HepG2 (cell line): ENCODE results near the gene THADA. TPM values are rescaled to one million over a fixed set of nuclear protein-coding genes. Genes with fewer than 3 reads are reported as not detected.
A peak's percentile ranks its signal among the peaks of the same experiment; 100 is the strongest.

Experiments used
- NFYB ChIP-seq: sonication (generic); formaldehyde crosslinking; IDR thresholded peaks from 2 replicates; pipeline ENCODE4 v1.4.0; 2020; ENCODE audit warnings: missing genetic modification reagents
- PRPF4 ChIP-seq: fragments of 200-400 bp; formaldehyde crosslinking; IDR thresholded peaks from 2 replicates; pipeline ENCODE4 v1.6.1; 2016; ENCODE audit warnings: low read length, low read depth; ENCODE audit not compliant: poor library complexity, severe bottlenecking
- RCOR2 ChIP-seq: IDR thresholded peaks from 2 replicates; pipeline ENCODE4 v1.6.1; 2016; ENCODE audit warnings: missing biosample characterization, missing genetic modification reagents
- SETDB1 ChIP-seq: sonication (generic); formaldehyde crosslinking; IDR thresholded peaks from 2 replicates; pipeline ENCODE4 v1.5.1; 2020; ENCODE audit warnings: missing genetic modification reagents, mild to moderate bottlenecking, borderline replicate concordance
- SNAPC2 ChIP-seq: sonication (generic); formaldehyde crosslinking; IDR thresholded peaks from 2 replicates; pipeline ENCODE4 v1.8.1; 2022; ENCODE audit warnings: mild to moderate bottlenecking, missing genetic modification reagents
- SP5 ChIP-seq: IDR thresholded peaks from 2 replicates; pipeline ENCODE4 v1.6.1; 2016; ENCODE audit warnings: low read depth, borderline replicate concordance
- U2AF1 ChIP-seq: fragments of 200-400 bp; formaldehyde crosslinking; optimal IDR thresholded peaks from 2 replicates; pipeline ENCODE3; 2017; ENCODE audit warnings: mild to moderate bottlenecking, low read depth, low read length
- WIZ ChIP-seq: sonication (generic); formaldehyde crosslinking; IDR thresholded peaks from 2 replicates; pipeline ENCODE4 v1.5.1; 2020; ENCODE audit warnings: mild to moderate bottlenecking, missing genetic modification reagents
- ZBTB42 ChIP-seq: sonication (generic); formaldehyde crosslinking; IDR thresholded peaks from 2 replicates; pipeline ENCODE4 v1.5.0; 2020; ENCODE audit warnings: mild to moderate bottlenecking, missing genetic modification reagents
- ZFP36 ChIP-seq: fragments of 150-350 bp; IDR thresholded peaks from 2 replicates; pipeline ENCODE4 v1.6.1; 2018; ENCODE audit warnings: borderline replicate concordance, low read length, low read depth; ENCODE audit not compliant: partially characterized antibody
- ZNF264 ChIP-seq: sonication (generic); formaldehyde crosslinking; IDR thresholded peaks from 2 replicates; pipeline ENCODE4 v1.4.0; 2020; ENCODE audit warnings: missing genetic modification reagents
- ZNF326 ChIP-seq: sonication (generic); formaldehyde crosslinking; IDR thresholded peaks from 2 replicates; pipeline ENCODE4 v1.4.0; 2020; ENCODE audit warnings: missing genetic modification reagents, borderline replicate concordance
- ZNF598 ChIP-seq: sonication (generic); formaldehyde crosslinking; IDR thresholded peaks from 2 replicates; pipeline ENCODE4 v1.5.1; 2020; ENCODE audit warnings: mild to moderate bottlenecking, missing genetic modification reagents, borderline replicate concordance
- ZNF720 ChIP-seq: sonication (generic); formaldehyde crosslinking; IDR thresholded peaks from 2 replicates; pipeline ENCODE4 v1.4.0; 2020; ENCODE audit warnings: missing genetic modification reagents
- ZNF768 ChIP-seq: sonication (generic); formaldehyde crosslinking; IDR thresholded peaks from 2 replicates; pipeline ENCODE4 v1.4.0; 2020; ENCODE audit warnings: missing genetic modification reagents
- ZSCAN29 ChIP-seq: sonication (generic); formaldehyde crosslinking; conservative IDR thresholded peaks from 2 replicates; pipeline ENCODE4 v1.4.0; 2020; ENCODE audit warnings: mild to moderate bottlenecking, missing genetic modification reagents
- polyA plus RNA-seq, 8 experiments: library from polyadenylated mRNA; depleted of rRNA in 3 of 8; stranded (reverse) in 7 of 8; unstranded in 1 of 8; fragments of >200 nt; fragmentation: Illumina TruSeq in 4 of 8; extraction: Trizol in 4 of 8; gene quantifications; 2 replicates each; pipeline versions ENCODE4 v1.2.1 to v1.2.3, GENCODE V29; 2011 to 2016; ENCODE audit warnings: low read depth in 4 of 8, missing spikeins in 1 of 8, mixed read lengths in 1 of 8; ENCODE audit not compliant: insufficient read depth in 1 of 8
- total RNA-seq, 5 experiments: library from RNA; depleted of rRNA; stranded (reverse); fragments of >200 nt; fragmentation: Illumina TruSeq; extraction: Trizol; gene quantifications; 2 replicates each; pipeline ENCODE4 v1.2.3, GENCODE V29; 2016; ENCODE audit warnings: low read depth in 1 of 5
- TF ChIP-seq, protein P1 (sequence below), 2 experiments: sonication (generic) in 1 of 2; formaldehyde crosslinking in 1 of 2; IDR thresholded peaks; 2 replicates each; pipeline versions ENCODE4 v1.5.1 to v1.6.1; 2011 to 2020; ENCODE audit warnings: borderline replicate concordance in 1 of 2, low read depth in 1 of 2, low read length in 1 of 2, mild to moderate bottlenecking in 1 of 2, missing genetic modification reagents in 1 of 2, moderate library complexity in 1 of 2
- TF ChIP-seq, protein P2 (sequence below): sonication (generic); formaldehyde crosslinking; IDR thresholded peaks from 2 replicates; pipeline ENCODE4 v1.8.0; 2022; ENCODE audit warnings: mild to moderate bottlenecking, missing genetic modification reagents, moderate library complexity
- TF ChIP-seq, protein P3 (sequence below): sonication (generic); formaldehyde crosslinking; conservative IDR thresholded peaks from 2 replicates; pipeline ENCODE4 v1.5.0; 2020; ENCODE audit warnings: missing genetic modification reagents
- TF ChIP-seq, protein P4 (sequence below): sonication (generic); formaldehyde crosslinking; conservative IDR thresholded peaks from 2 replicates; pipeline ENCODE4 v1.8.0; 2022; ENCODE audit warnings: low read depth, missing genetic modification reagents
- TF ChIP-seq, protein P5 (sequence below): sonication (generic); formaldehyde crosslinking; IDR thresholded peaks from 2 replicates; pipeline ENCODE4 v1.8.0; 2022; ENCODE audit warnings: mild to moderate bottlenecking, missing genetic modification reagents, moderate library complexity
- TF ChIP-seq, protein P6 (sequence below): fragments of 450-650 bp; IDR thresholded peaks from 2 replicates; pipeline ENCODE4 v1.6.1; 2017

Gene THADA
- total and polyA plus RNA-seq, 2 of the 13 experiments (the other 11 are each of a cell fraction or from before 2014, with no cell fraction given): 12.7 to 21.7 TPM

DNA sequence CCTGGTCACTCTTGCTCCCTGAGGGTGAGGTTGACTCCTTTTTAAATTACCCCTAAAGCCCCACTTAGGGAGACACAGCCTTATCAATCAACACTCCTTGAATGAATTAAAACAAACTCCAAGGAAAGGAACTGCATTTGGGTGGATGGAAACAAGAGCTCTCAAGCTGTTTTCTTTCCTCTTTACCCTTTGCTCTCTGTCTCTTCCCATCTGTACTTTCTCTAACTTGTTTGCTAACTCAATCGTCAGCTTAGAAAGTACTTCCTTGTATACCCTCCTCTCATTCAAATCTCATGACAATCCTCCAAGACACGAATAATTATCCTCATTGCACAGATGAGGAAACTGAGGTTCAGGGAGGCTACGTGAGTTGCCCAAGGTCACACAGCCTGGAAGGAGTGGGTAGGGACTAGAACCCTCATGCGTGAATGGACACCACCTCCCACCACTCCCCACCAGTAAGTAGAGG is 402.2 kb downstream of the THADA start (continued):
- TF ChIP-seq, protein P1, sequence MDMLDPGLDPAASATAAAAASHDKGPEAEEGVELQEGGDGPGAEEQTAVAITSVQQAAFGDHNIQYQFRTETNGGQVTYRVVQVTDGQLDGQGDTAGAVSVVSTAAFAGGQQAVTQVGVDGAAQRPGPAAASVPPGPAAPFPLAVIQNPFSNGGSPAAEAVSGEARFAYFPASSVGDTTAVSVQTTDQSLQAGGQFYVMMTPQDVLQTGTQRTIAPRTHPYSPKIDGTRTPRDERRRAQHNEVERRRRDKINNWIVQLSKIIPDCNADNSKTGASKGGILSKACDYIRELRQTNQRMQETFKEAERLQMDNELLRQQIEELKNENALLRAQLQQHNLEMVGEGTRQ (IDR thresholded peaks at IDR 0.05; ENCODE audit: low read depth, low read length): no peak
- TF ChIP-seq, protein P1 (CRISPR knock-in tag; IDR thresholded peaks at IDR 0.05; ENCODE audit: borderline replicate concordance): no peak
- TF ChIP-seq NFYB (CRISPR knock-in tag): no peak
- TF ChIP-seq, protein P2, sequence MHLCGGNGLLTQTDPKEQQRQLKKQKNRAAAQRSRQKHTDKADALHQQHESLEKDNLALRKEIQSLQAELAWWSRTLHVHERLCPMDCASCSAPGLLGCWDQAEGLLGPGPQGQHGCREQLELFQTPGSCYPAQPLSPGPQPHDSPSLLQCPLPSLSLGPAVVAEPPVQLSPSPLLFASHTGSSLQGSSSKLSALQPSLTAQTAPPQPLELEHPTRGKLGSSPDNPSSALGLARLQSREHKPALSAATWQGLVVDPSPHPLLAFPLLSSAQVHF (CRISPR knock-in tag): no peak
- TF ChIP-seq RCOR2 (CRISPR knock-in tag): peak; percentile 97
- TF ChIP-seq, protein P3, sequence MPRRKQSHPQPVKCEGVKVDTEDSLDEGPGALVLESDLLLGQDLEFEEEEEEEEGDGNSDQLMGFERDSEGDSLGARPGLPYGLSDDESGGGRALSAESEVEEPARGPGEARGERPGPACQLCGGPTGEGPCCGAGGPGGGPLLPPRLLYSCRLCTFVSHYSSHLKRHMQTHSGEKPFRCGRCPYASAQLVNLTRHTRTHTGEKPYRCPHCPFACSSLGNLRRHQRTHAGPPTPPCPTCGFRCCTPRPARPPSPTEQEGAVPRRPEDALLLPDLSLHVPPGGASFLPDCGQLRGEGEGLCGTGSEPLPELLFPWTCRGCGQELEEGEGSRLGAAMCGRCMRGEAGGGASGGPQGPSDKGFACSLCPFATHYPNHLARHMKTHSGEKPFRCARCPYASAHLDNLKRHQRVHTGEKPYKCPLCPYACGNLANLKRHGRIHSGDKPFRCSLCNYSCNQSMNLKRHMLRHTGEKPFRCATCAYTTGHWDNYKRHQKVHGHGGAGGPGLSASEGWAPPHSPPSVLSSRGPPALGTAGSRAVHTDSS: no peak
- no peak for TF ChIP-seq ZNF720 (CRISPR knock-in tag)
- no peak for TF ChIP-seq ZBTB42
- TF ChIP-seq, protein P4, sequence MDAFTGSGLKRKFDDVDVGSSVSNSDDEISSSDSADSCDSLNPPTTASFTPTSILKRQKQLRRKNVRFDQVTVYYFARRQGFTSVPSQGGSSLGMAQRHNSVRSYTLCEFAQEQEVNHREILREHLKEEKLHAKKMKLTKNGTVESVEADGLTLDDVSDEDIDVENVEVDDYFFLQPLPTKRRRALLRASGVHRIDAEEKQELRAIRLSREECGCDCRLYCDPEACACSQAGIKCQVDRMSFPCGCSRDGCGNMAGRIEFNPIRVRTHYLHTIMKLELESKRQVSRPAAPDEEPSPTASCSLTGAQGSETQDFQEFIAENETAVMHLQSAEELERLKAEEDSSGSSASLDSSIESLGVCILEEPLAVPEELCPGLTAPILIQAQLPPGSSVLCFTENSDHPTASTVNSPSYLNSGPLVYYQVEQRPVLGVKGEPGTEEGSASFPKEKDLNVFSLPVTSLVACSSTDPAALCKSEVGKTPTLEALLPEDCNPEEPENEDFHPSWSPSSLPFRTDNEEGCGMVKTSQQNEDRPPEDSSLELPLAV (CRISPR knock-in tag): no peak
- TF ChIP-seq, protein P5, sequence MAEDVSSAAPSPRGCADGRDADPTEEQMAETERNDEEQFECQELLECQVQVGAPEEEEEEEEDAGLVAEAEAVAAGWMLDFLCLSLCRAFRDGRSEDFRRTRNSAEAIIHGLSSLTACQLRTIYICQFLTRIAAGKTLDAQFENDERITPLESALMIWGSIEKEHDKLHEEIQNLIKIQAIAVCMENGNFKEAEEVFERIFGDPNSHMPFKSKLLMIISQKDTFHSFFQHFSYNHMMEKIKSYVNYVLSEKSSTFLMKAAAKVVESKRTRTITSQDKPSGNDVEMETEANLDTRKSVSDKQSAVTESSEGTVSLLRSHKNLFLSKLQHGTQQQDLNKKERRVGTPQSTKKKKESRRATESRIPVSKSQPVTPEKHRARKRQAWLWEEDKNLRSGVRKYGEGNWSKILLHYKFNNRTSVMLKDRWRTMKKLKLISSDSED (CRISPR knock-in tag): no peak
- TF ChIP-seq, protein P6, sequence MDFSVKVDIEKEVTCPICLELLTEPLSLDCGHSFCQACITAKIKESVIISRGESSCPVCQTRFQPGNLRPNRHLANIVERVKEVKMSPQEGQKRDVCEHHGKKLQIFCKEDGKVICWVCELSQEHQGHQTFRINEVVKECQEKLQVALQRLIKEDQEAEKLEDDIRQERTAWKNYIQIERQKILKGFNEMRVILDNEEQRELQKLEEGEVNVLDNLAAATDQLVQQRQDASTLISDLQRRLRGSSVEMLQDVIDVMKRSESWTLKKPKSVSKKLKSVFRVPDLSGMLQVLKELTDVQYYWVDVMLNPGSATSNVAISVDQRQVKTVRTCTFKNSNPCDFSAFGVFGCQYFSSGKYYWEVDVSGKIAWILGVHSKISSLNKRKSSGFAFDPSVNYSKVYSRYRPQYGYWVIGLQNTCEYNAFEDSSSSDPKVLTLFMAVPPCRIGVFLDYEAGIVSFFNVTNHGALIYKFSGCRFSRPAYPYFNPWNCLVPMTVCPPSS: no peak
- no peak for TF ChIP-seq SETDB1 (CRISPR knock-in tag)
- TF ChIP-seq ZNF264 (CRISPR knock-in tag): no peak
- no peak; the same call in 1 of the 2 replicates for TF ChIP-seq ZNF326 (CRISPR knock-in tag)
- TF ChIP-seq ZNF598 (CRISPR knock-in tag): no peak
- no peak for TF ChIP-seq SP5 (CRISPR knock-in tag)
- no peak; the same call in none of the 2 replicates for TF ChIP-seq ZSCAN29 (CRISPR knock-in tag)
- TF ChIP-seq ZNF768 (CRISPR knock-in tag): peak; percentile 93; the same call in 1 of the 2 replicates
- no peak for TF ChIP-seq SNAPC2
- no peak for TF ChIP-seq PRPF4
- no peak for TF ChIP-seq U2AF1
- peak; percentile 61 for TF ChIP-seq ZFP36
- no peak for TF ChIP-seq WIZ (CRISPR knock-in tag)
